ENCODE results near the gene LRP2BP. TPM values are rescaled to one million over a fixed set of nuclear protein-coding genes. Genes with fewer than 3 reads are reported as not detected.

The LRP2BP gene
- total RNA-seq, 1 donor, result 1.3 TPM

- peak within 1 kb of the TSS; percentile 80 for H3K4me3 ChIP-seq (ENCODE audit: low read depth, low read length)
- DNase-seq (ENCODE audit: low read depth), result no peak
- no peak for TF ChIP-seq CTCF (IDR thresholded peaks at IDR 0.05; ENCODE audit: insufficient read depth, low read depth, low read length)
Measured at GRCh38 chr4:185396724-185397385, 1.1 kb upstream of the LRP2BP start, which contains the start of gene ANKRD37. TSS of gene ANKRD37 (plus strand) at chr4:185396841. CDS start at chr4:185396924, 83 bp downstream.

GRCh38 chr4:185395956-185396723 lies 416 bp upstream of the LRP2BP start:
- TF ChIP-seq CTCF (IDR thresholded peaks at IDR 0.05; ENCODE audit: insufficient read depth, low read depth, low read length), result no peak
- DNase-seq (ENCODE audit: low read depth), result peak; percentile 98
- H3K4me3 ChIP-seq (ENCODE audit: low read depth, low read length), result peak overlapping the region; percentile 80

- peak overlapping the region; percentile 80 for H3K4me3 ChIP-seq (ENCODE audit: low read depth, low read length)
- DNase-seq (ENCODE audit: low read depth), result no peak
- no peak for TF ChIP-seq CTCF (IDR thresholded peaks at IDR 0.05; ENCODE audit: insufficient read depth, low read depth, low read length)
Measured at GRCh38 chr4:185394568-185395237, 1.0 kb downstream of the LRP2BP start.

GRCh38 chr4:185392156-185392555 lies 3.6 kb downstream of the LRP2BP start:
- DNase-seq (ENCODE audit: low read depth), result no peak
- TF ChIP-seq CTCF (IDR thresholded peaks at IDR 0.05; ENCODE audit: insufficient read depth, low read depth, low read length), result no peak

GRCh38 chr4:185390941-185391340 lies 4.8 kb downstream of the LRP2BP start:
- H3K4me3 ChIP-seq (ENCODE audit: low read depth, low read length), result no peak overlapping the region
- TF ChIP-seq CTCF (IDR thresholded peaks at IDR 0.05; ENCODE audit: insufficient read depth, low read depth, low read length), result no peak
- DNase-seq (ENCODE audit: low read depth), result no peak

More at GRCh38 chr4:185392156-185392555, 3.6 kb downstream of the LRP2BP start:
- no peak overlapping the region for H3K4me3 ChIP-seq (ENCODE audit: low read depth, low read length)

- no peak for DNase-seq (ENCODE audit: low read depth)
- TF ChIP-seq CTCF (IDR thresholded peaks at IDR 0.05; ENCODE audit: insufficient read depth, low read depth, low read length), result no peak
- no peak overlapping the region for H3K4me3 ChIP-seq (ENCODE audit: low read depth, low read length)
Measured at GRCh38 chr4:185387957-185388356, 7.8 kb downstream of the LRP2BP start.

Data from fibroblast of villous mesenchyme (primary cell).